ENCODE results near the gene BLM. TPM values are rescaled to one million over a fixed set of nuclear protein-coding genes. Genes with fewer than 3 reads are reported as not detected.

BLM gene
- total and polyA plus RNA-seq, 10 of the 15 experiments (the other 5 are each of a cell fraction or from before 2014, with no cell fraction given) = 23.0 to 68.4 (median 43.9) TPM

DNA sequence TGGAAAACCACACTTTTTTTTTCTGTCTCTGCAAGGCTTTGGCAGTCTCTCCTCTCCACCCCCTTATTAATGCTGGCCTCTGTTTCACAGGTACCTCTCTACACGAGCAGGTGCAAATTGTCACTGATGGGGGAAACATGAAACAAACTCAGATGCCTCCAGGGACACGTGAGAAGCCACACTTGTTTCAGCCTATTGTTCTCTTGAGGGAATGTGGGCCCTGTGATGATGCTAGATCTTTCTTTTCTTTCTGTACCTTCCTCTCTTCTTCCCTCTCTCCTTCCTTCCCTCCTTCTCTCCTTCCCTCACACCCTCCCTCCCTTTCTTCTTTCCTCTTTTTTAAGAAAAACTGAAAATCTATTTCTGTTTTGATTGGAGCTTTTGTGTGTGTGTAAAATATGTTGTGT lies 5.7 kb upstream of the BLM start (continued):
- TF ChIP-seq, protein P1, sequence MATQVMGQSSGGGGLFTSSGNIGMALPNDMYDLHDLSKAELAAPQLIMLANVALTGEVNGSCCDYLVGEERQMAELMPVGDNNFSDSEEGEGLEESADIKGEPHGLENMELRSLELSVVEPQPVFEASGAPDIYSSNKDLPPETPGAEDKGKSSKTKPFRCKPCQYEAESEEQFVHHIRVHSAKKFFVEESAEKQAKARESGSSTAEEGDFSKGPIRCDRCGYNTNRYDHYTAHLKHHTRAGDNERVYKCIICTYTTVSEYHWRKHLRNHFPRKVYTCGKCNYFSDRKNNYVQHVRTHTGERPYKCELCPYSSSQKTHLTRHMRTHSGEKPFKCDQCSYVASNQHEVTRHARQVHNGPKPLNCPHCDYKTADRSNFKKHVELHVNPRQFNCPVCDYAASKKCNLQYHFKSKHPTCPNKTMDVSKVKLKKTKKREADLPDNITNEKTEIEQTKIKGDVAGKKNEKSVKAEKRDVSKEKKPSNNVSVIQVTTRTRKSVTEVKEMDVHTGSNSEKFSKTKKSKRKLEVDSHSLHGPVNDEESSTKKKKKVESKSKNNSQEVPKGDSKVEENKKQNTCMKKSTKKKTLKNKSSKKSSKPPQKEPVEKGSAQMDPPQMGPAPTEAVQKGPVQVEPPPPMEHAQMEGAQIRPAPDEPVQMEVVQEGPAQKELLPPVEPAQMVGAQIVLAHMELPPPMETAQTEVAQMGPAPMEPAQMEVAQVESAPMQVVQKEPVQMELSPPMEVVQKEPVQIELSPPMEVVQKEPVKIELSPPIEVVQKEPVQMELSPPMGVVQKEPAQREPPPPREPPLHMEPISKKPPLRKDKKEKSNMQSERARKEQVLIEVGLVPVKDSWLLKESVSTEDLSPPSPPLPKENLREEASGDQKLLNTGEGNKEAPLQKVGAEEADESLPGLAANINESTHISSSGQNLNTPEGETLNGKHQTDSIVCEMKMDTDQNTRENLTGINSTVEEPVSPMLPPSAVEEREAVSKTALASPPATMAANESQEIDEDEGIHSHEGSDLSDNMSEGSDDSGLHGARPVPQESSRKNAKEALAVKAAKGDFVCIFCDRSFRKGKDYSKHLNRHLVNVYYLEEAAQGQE (IDR thresholded peaks at IDR 0.05; ENCODE audit: low read depth, low read length) = no peak
- TF ChIP-seq PML (IDR thresholded peaks at IDR 0.05; ENCODE audit: low read length) (no peak), STAT1 (conservative IDR thresholded peaks at IDR 0.05) (no peak), HDGF (IDR thresholded peaks at IDR 0.05) (peak; percentile 69; the same call in 1 of the 2 replicates)

DNA sequence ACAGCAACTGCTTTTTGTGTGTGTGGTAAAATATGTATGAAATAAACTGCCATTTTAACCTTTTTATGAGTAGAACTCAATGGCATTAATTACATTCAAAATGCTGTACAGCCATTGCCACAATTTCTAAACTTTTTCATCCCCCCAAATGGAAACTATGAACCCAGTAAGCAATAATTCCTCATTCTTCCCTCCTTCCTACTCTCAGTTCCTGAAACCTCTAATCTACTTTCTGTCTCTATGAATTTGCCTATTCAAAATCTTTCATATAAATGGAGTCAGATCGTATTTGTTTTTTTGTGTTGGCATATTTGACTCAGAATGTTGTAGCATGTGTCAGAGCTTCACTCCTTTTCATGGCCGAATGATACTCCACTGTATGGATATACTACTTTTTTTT lies 5.3 kb upstream of the BLM start:
- CTCF ChIA-PET = interaction anchor here (0.6 to 0.7 kb wide), 3 partner anchors 64 to 281 kb away, joined by 3 read pairs; no protein-coding TSS in a partner anchor

More for the DNA sequence above, 5.3 kb upstream of the BLM start:
- no peak overlapping the region for H3K4me3 ChIP-seq
- POLR2A ChIA-PET = interaction anchor here (0.6 to 1.0 kb wide), 4 partner anchors 33 to 663 kb away, joined by 3 to 5 read pairs (median 4); no protein-coding TSS in a partner anchor
- BruUV-seq (replicated peaks) = no TSS peak
- H2AFZ ChIP-seq (ENCODE audit: control insufficient read depth, low read depth, low read length) = no peak overlapping the region
- no peaks in the 10 kb centered on the region for H3K27me3 ChIP-seq (replicated peaks in 1 of 2; ENCODE audit: control insufficient read depth in 2 of 2, insufficient read depth in 2 of 2, low read length in 1 of 2)
- WGBS (ENCODE audit: insufficient coverage, insufficient replicate concordance, low lambda C conversion rate, missing lambda C conversion rate) = 30% methylated on average over 2 of the region's 2 CpGs
- H3K9me3 ChIP-seq (replicated peaks; ENCODE audit: control insufficient read depth, insufficient read depth, low read length) = no peaks in the 10 kb centered on the region; the same call in 2 of the 3 replicates
- TF ChIP-seq KDM1A (IDR thresholded peaks at IDR 0.05; ENCODE audit: borderline replicate concordance) (no peak), SPI1 (IDR thresholded peaks at IDR 0.05; ENCODE audit: borderline replicate concordance, insufficient read depth, low read depth, low read length) (peak; percentile 42; the same call in 1 of the 2 replicates)
- DNase-seq (ENCODE audit: low read depth, low spot score) = no peak
- peak overlapping the region; percentile 62 for H3K27ac ChIP-seq (ENCODE audit: control insufficient read depth, insufficient read depth)
- H3K36me3 ChIP-seq (ENCODE audit: control insufficient read depth in 2 of 2, insufficient read depth in 2 of 2, low read length in 1 of 2) = peaks cover 0 to 4% of the 10 kb centered on the region in 2 experiments; a peak in 1 of 4 replicates
- intact Hi-C loops (cut with micrococcal nuclease; ENCODE audit: unreplicated experiment) (no loop called here), in situ Hi-C loops (cut with MboI) (no loop called here)
- SMC1A ChIA-PET (ENCODE audit: uncharacterized antibody, unreplicated experiment) = interaction anchor here (0.7 to 1.8 kb wide), 4 partner anchors 14 to 291 kb away, joined by 3 to 6 read pairs (median 3); no protein-coding TSS in a partner anchor
- RAD21 ChIA-PET (ENCODE audit: unreplicated experiment) = no interaction called here
- peak; percentile 6; the same call in 1 of the 3 replicates for ATAC-seq
- H3K4me1 ChIP-seq (ENCODE audit: control insufficient read depth, insufficient read depth, low read length) = peaks cover 27% of the 10 kb centered on the region
- no peaks in the 10 kb centered on the region for H4K20me1 ChIP-seq (ENCODE audit: control insufficient read depth, insufficient read depth)
- peak; percentile 57 for FAIRE-seq
- peak overlapping the region; percentile 34; the same call in 1 of the 2 replicates for H3K4me2 ChIP-seq (ENCODE audit: control insufficient read depth, insufficient read depth)
- H3K79me2 ChIP-seq (ENCODE audit: control insufficient read depth, insufficient read depth, low read length) = peaks cover 10% of the 10 kb centered on the region
- H3K9ac ChIP-seq (ENCODE audit: control insufficient read depth, insufficient read depth, low read length) = no peak overlapping the region

Data from GM12878 (cell line).